K562 (cell line): ENCODE results near the gene PITHD1.

Experiments used
- ARHGAP35 ChIP-seq: fragments of 450-650 bp; IDR thresholded peaks from 2 replicates; pipeline ENCODE4 v1.6.1; 2018; ENCODE audit not compliant: partially characterized antibody
- ATF4 ChIP-seq: fragments of 450-650 bp; formaldehyde crosslinking; IDR thresholded peaks from 2 replicates; pipeline ENCODE4 v1.4.0; 2022; ENCODE audit warnings: mild to moderate bottlenecking, moderate library complexity
- CHD1 ChIP-seq: fragments of 200-600 bp; sonication (generic); IDR thresholded peaks from one replicate; pipeline ENCODE4 v1.6.1; 2012; ENCODE audit warnings: mild to moderate bottlenecking, moderate library complexity, low read length, inconsistent platforms
- CHD2 ChIP-seq: IDR thresholded peaks from 2 replicates; pipeline ENCODE4 v1.6.1; 2011; ENCODE audit warnings: low read depth, low read length
- CREBBP ChIP-seq: IDR thresholded peaks from one replicate; pipeline ENCODE4 v1.6.1; 2012; ENCODE audit warnings: low read depth, mild to moderate bottlenecking, control low read depth, inconsistent platforms, low read length
- CTCF ChIP-seq, 3 experiments: IDR thresholded peaks in 2 of 3; conservative IDR thresholded peaks in 1 of 3; 2 replicates each; pipeline ENCODE4 v1.5.1; 2011 to 2012; ENCODE audit warnings: low read length in 3 of 3, mild to moderate bottlenecking in 3 of 3, control low read depth in 2 of 3, improper control_type of control experiment in 1 of 3, inconsistent platforms in 1 of 3, low read depth in 1 of 3, mixed read lengths in 1 of 3, moderate library complexity in 1 of 3; ENCODE audit not compliant: insufficient read depth in 2 of 3
- DMBX1 ChIP-seq: fragments of 250-450 bp; sonication (Bioruptor Pico); IDR thresholded peaks from 2 replicates; pipeline ENCODE4 v1.8.0; 2022; ENCODE audit warnings: inconsistent platforms, mild to moderate bottlenecking, moderate library complexity, borderline replicate concordance
- ESRRA ChIP-seq: fragments of 450-650 bp; IDR thresholded peaks from 2 replicates; pipeline ENCODE4 v1.6.1; 2014; ENCODE audit warnings: low read depth, mild to moderate bottlenecking, moderate library complexity, borderline replicate concordance
- EZH2 ChIP-seq: IDR thresholded peaks from 2 replicates; pipeline ENCODE4 v1.6.1; 2012; ENCODE audit warnings: low read depth, mild to moderate bottlenecking, inconsistent platforms, low read length, borderline replicate concordance
- POLR2A ChIP-seq: fragments of 450-650 bp; conservative IDR thresholded peaks from 2 replicates; pipeline ENCODE4 v1.6.1; 2016
- POLR2AphosphoS2 ChIP-seq: IDR thresholded peaks from 2 replicates; pipeline ENCODE4 v1.6.1; 2012; ENCODE audit warnings: low read length, improper control_type of control experiment
- RAD21 ChIP-seq, 2 experiments: fragments of 250-450 bp in 1 of 2; fragments of 450-650 bp in 1 of 2; sonication (Bioruptor Pico) in 1 of 2; formaldehyde crosslinking in 1 of 2; IDR thresholded peaks in 1 of 2; conservative IDR thresholded peaks in 1 of 2; 2 replicates each; pipeline versions ENCODE4 v1.4.0 to v1.8.0; 2020 to 2022; ENCODE audit warnings: mild to moderate bottlenecking in 2 of 2, moderate library complexity in 1 of 2
- SIN3B ChIP-seq: fragments of 450-650 bp; IDR thresholded peaks from 2 replicates; pipeline ENCODE4 v1.6.1; 2017; ENCODE audit warnings: low read depth, mild to moderate bottlenecking, moderate library complexity
- TF ChIP-seq, protein P1 (sequence below): sonication (generic); formaldehyde crosslinking; IDR thresholded peaks from 2 replicates; pipeline ENCODE4 v1.8.1; 2022; ENCODE audit warnings: missing genetic modification reagents

GRCh38 chr1:23793018-23793781 lies 15.0 kb downstream of the PITHD1 start:
- TF ChIP-seq ATF4 (CRISPR knock-in tag) (no peak), POLR2A (peak; percentile 34; the same call in 1 of the 2 replicates), CTCF (IDR thresholded peaks at IDR 0.05 in 2 of 3, conservative IDR thresholded peaks at IDR 0.05 in 1 of 3; ENCODE audit: insufficient read depth in 2 of 3, low read depth in 1 of 3, low read length in 3 of 3) (no peak), EZH2 (no peak), CHD1 (no peak), DMBX1 (no peak), SIN3B (no peak), POLR2AphosphoS2 (no peak), CHD2 (no peak), ESRRA (no peak), CREBBP (no peak), ARHGAP35 (no peak), RAD21 (CRISPR knock-in tag; conservative IDR thresholded peaks at IDR 0.05 in 1 of 2, IDR thresholded peaks at IDR 0.05 in 1 of 2) (no peak)
- TF ChIP-seq, protein P1, sequence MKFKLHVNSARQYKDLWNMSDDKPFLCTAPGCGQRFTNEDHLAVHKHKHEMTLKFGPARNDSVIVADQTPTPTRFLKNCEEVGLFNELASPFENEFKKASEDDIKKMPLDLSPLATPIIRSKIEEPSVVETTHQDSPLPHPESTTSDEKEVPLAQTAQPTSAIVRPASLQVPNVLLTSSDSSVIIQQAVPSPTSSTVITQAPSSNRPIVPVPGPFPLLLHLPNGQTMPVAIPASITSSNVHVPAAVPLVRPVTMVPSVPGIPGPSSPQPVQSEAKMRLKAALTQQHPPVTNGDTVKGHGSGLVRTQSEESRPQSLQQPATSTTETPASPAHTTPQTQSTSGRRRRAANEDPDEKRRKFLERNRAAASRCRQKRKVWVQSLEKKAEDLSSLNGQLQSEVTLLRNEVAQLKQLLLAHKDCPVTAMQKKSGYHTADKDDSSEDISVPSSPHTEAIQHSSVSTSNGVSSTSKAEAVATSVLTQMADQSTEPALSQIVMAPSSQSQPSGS (CRISPR knock-in tag) = no peak
